ENCODE measurements around the gene LPGAT1. TPM values are rescaled to one million over a fixed set of nuclear protein-coding genes. Genes with fewer than 3 reads are reported as not detected.

LPGAT1 gene
- total RNA-seq (10 to 100 TPM; 22.1 to 36.6 (median 27.6) TPM), polyA plus RNA-seq (1 to 10 TPM; 5.9 to 7.5 TPM)
- long read RNA-seq, donor 1, full-length matches to known transcripts: 2 of 22 reads
- long read RNA-seq, donor 1, partial matches to known transcripts: 5 of 22 reads
- long read RNA-seq, donor 1, other reads (novel, unspliced or antisense): 15 of 22 reads
- long read RNA-seq, donor 2, partial matches to known transcripts: 0 of 14 reads
- long read RNA-seq, donor 2, other reads (novel, unspliced or antisense): 14 of 14 reads
- long read RNA-seq, donor 3, full-length matches to known transcripts: 4 of 40 reads
- long read RNA-seq, donor 3, partial matches to known transcripts: 1 of 40 reads
- long read RNA-seq, donor 3, other reads (novel, unspliced or antisense): 35 of 40 reads

GRCh38 chr1:211830328-211831142 lies at the start of gene LPGAT1:
Gene LPGAT1, minus strand, starts transcription at chr1:211830763. Its CDS starts 1,467 bp downstream, at chr1:211829296.
- H3K36me3 ChIP-seq: peaks cover 0 to 21% (median 6%) of the 10 kb centered on the region in 9 donors
- H3K4me3 ChIP-seq: peak within 1 kb of the TSS; percentile 63 to 80 (median 74)
- peaks cover 0 to 62% (median 18%) of the 10 kb centered on the region in 9 donors for H3K4me1 ChIP-seq
- peak within 1 kb of the TSS; percentile 70 to 97 (median 91) for H3K27ac ChIP-seq
- peak; percentile 94 to 97 (median 96) for ATAC-seq
- H3K9me3 ChIP-seq: no peaks in the 10 kb centered on the region
- H3K27me3 ChIP-seq: no peaks in the 10 kb centered on the region
- peak; percentile 32 to 89 (median 73) for TF ChIP-seq CTCF (IDR thresholded peaks at IDR 0.05)
- peak; percentile 77 to 82 for DNase-seq
- 1% methylated on average over 63 to 88 of the region's 88 CpGs for WGBS, 2 donors
- intact Hi-C loops (cut with DNase I): loop anchor here (1.0 to 10.0 kb wide), 5 partner anchors 104 to 204 kb away; partner anchors contain the start of genes DTL (in 2 of the 10) and INTS7 (in 2 of the 10)

GRCh38 chr1:211879475-211879874 lies 48.9 kb upstream of the LPGAT1 start:
- TF ChIP-seq CTCF (IDR thresholded peaks at IDR 0.05): no peak
- Histone ChIP-seq H3K36me3 (no peaks in the 10 kb centered on the region), H3K4me1 (no peaks in the 10 kb centered on the region), H3K4me3 (no peak overlapping the region), H3K9me3 (peaks cover 0 to 11% (median 0%) of the 10 kb centered on the region in 11 donors), H3K27ac (no peak overlapping the region), H3K27me3 (no peaks in the 10 kb centered on the region)
- intact Hi-C loops (cut with DNase I): no loop called here
- DNase-seq (no peak), ATAC-seq (no peak)
- 92 to 96% methylated on average over 2 of the region's 2 CpGs for WGBS, 2 donors

GRCh38 chr1:211876851-211877590 lies 46.5 kb upstream of the LPGAT1 start:
- no peak for TF ChIP-seq CTCF (IDR thresholded peaks at IDR 0.05)
- Histone ChIP-seq H3K9me3 (peaks cover 0 to 11% (median 0%) of the 10 kb centered on the region in 11 donors), H3K4me1 (no peaks in the 10 kb centered on the region), H3K36me3 (no peaks in the 10 kb centered on the region), H3K4me3 (no peak overlapping the region), H3K27me3 (no peaks in the 10 kb centered on the region), H3K27ac (no peak overlapping the region)
- DNase-seq: no peak
- WGBS, 2 donors: 90 to 91% methylated on average over 7 of the region's 7 CpGs
- intact Hi-C loops (cut with DNase I): no loop called here
- ATAC-seq: no peak

GRCh38 chr1:211875541-211875940 lies 45.0 kb upstream of the LPGAT1 start:
- no peaks in the 10 kb centered on the region for H3K27me3 ChIP-seq
- no peak for ATAC-seq
- no peak for TF ChIP-seq CTCF (IDR thresholded peaks at IDR 0.05)
- no peaks in the 10 kb centered on the region for H3K4me1 ChIP-seq
- no peak overlapping the region for H3K4me3 ChIP-seq
- H3K9me3 ChIP-seq: peaks cover 0 to 1% (median 0%) of the 10 kb centered on the region in 11 donors
- no peak overlapping the region for H3K27ac ChIP-seq
- DNase-seq: no peak
- intact Hi-C loops (cut with DNase I): no loop called here
- H3K36me3 ChIP-seq: no peaks in the 10 kb centered on the region
